ENCODE measurements around the gene GRM1.

The GRM1 gene

GRCh38 chr6:146284311-146284710, 255.4 kb downstream of the GRM1 start:
- DNase-seq = no peak

- DNase-seq = no peak
Observed at GRCh38 chr6:146286961-146287360, 258.1 kb downstream of the GRM1 start.

- no peak for DNase-seq
Observed at GRCh38 chr6:146287691-146288369, 259.0 kb downstream of the GRM1 start.

- DNase-seq = no peak
Observed at GRCh38 chr6:146289816-146290588, 261.1 kb downstream of the GRM1 start.

- no peak for DNase-seq
Observed at GRCh38 chr6:146290589-146290901, 261.7 kb downstream of the GRM1 start.

GRCh38 chr6:146292506-146292905, 263.6 kb downstream of the GRM1 start:
- DNase-seq = no peak

GRCh38 chr6:146295695-146296094, 266.8 kb downstream of the GRM1 start:
- DNase-seq = no peak

GRCh38 chr6:146297815-146298214, 269.0 kb downstream of the GRM1 start:
- no peak for DNase-seq

- peak; percentile 16 for DNase-seq
Observed at GRCh38 chr6:146300521-146300920, 271.7 kb downstream of the GRM1 start.

GRCh38 chr6:146301764-146302163, 272.9 kb downstream of the GRM1 start:
- no peak for DNase-seq

GRCh38 chr6:146302994-146303393, 274.1 kb downstream of the GRM1 start:
- no peak for DNase-seq

GRCh38 chr6:146304181-146304580, 275.3 kb downstream of the GRM1 start:
- no peak for DNase-seq

- no peak for DNase-seq
Observed at GRCh38 chr6:146305092-146305491, 276.2 kb downstream of the GRM1 start.

GRCh38 chr6:146305951-146306350, 277.1 kb downstream of the GRM1 start:
- DNase-seq = no peak

- DNase-seq = no peak
Observed at GRCh38 chr6:146310628-146311027, 281.8 kb downstream of the GRM1 start.

- no peak for DNase-seq
Observed at GRCh38 chr6:146311079-146311478, 282.2 kb downstream of the GRM1 start.

- no peak for DNase-seq
Observed at GRCh38 chr6:146312608-146313007, 283.7 kb downstream of the GRM1 start.

GRCh38 chr6:146315381-146316174, 286.7 kb downstream of the GRM1 start:
- no peak for DNase-seq

GRCh38 chr6:146316175-146316495, 287.3 kb downstream of the GRM1 start:
- DNase-seq = no peak

GRCh38 chr6:146331013-146331412, 302.2 kb downstream of the GRM1 start:
- no peak for DNase-seq

- DNase-seq = no peak
Observed at GRCh38 chr6:146335336-146335735, 306.5 kb downstream of the GRM1 start.

- DNase-seq = no peak
Observed at GRCh38 chr6:146336191-146336590, 307.3 kb downstream of the GRM1 start.

- no peak for DNase-seq
Observed at GRCh38 chr6:146337376-146337775, 308.5 kb downstream of the GRM1 start.

GRCh38 chr6:146339716-146340115, 310.9 kb downstream of the GRM1 start:
- no peak for DNase-seq

Data from NCI-H774 (cell line).